ENCODE measurements around the gene SHB.

GRCh38 chr9:38017149-38017884, 51.7 kb downstream of the SHB start:
- TF ChIP-seq CTCF (conservative IDR thresholded peaks at IDR 0.05; ENCODE audit: low read depth, low read length), result no peak
- no peak for TF ChIP-seq EZH2 (IDR thresholded peaks at IDR 0.05; ENCODE audit: borderline replicate concordance, low read depth, low read length, poor library complexity, severe bottlenecking)

Data from A673 (cell line).